HepG2 (cell line): Measurements from ENCODE around the gene CPB2. TPM values are rescaled to one million over a fixed set of nuclear protein-coding genes. Genes with fewer than 3 reads are reported as not detected.

Experiments
- ATAC-seq: fragments of 200-7000 bp; cut with Tn5 transposase; 3 replicates; pipeline ENCODE4 v1.9.1; 2020; ENCODE audit warnings: mild to moderate bottlenecking, moderate library complexity
- BruUV-seq: library from RNA; stranded (reverse); fragments of 400-500 nt; replicated peaks from 2 replicates; lab custom pipeline; 2021; lab: Mats Ljungman, UMichigan
- CTCF ChIA-PET: fragments of 300-600 bp; formaldehyde crosslinking; extraction: SDS; loops from one replicate; lab custom pipeline; 2021; ENCODE audit warnings: low total read pairs, inconsistent platforms, low intra/inter-chr PET ratio; lab: Yijun Ruan, JAX
- POLR2A ChIA-PET: fragments of 350-600 bp; sonication (Branson Sonifier 250); formaldehyde crosslinking; loops from one replicate; lab custom pipeline; 2020; ENCODE audit warnings: antibody characterized with exemption, inconsistent platforms; lab: Yijun Ruan, JAX
- DNase-seq: peaks from one replicate; pipeline ENCODE4 v3.0.0-alpha.2; 2015; ENCODE audit warnings: low spot score
- FAIRE-seq: peaks from 3 replicates; lab custom pipeline; 2011; peaks lifted over from hg19 to GRCh38; lab: Jason Lieb, UNC
- H2AFZ ChIP-seq: one replicate; pipeline ENCODE4 v1.6.1; 2011; ENCODE audit warnings: low read length, inconsistent platforms
- H3K27ac ChIP-seq: fragments of 300-600 bp; 3 replicates; pipeline ENCODE4 v1.8.0; 2011; ENCODE audit warnings: mixed run types, mild to moderate bottlenecking, mixed read lengths, low read length, inconsistent platforms; ENCODE audit not compliant: insufficient read depth; ENCODE audit errors: extremely low read length
- H3K27me3 ChIP-seq, 2 experiments: fragments of 200-600 bp in 1 of 2; 2 replicates in 1 of 2; 3 replicates in 1 of 2; pipeline versions ENCODE4 v1.6.0 to v1.8.0; 2011; ENCODE audit warnings: low read length in 2 of 2, mild to moderate bottlenecking in 2 of 2, moderate library complexity in 2 of 2, inconsistent platforms in 1 of 2; ENCODE audit not compliant: insufficient read depth in 2 of 2, control insufficient read depth in 1 of 2
- H3K36me3 ChIP-seq, 2 experiments: fragments of 200-600 bp in 1 of 2; replicated peaks in 1 of 2; 2 replicates in 1 of 2; 3 replicates in 1 of 2; pipeline versions ENCODE4 v1.5.1 to v1.8.0; 2011; ENCODE audit warnings: low read length in 2 of 2, inconsistent platforms in 1 of 2; ENCODE audit not compliant: insufficient read depth in 2 of 2, control insufficient read depth in 1 of 2
- H3K4me1 ChIP-seq: 2 replicates; pipeline ENCODE4 v1.5.1; 2012; ENCODE audit warnings: low read length, inconsistent platforms; ENCODE audit not compliant: insufficient read depth
- H3K4me2 ChIP-seq: 2 replicates; pipeline ENCODE4 v1.6.0; 2011; ENCODE audit warnings: low read depth, low read length, inconsistent platforms
- H3K4me3 ChIP-seq, 3 experiments: fragments of 200-600 bp in 1 of 3; sonication (generic), shearing (Covaris generic) in 1 of 3; replicated peaks in 1 of 3; 2 replicates each; pipeline ENCODE4 v1.5.1; 2011 to 2016; ENCODE audit warnings: low read length in 3 of 3, inconsistent platforms in 2 of 3, low read depth in 2 of 3, mild to moderate bottlenecking in 2 of 3, control low read depth in 1 of 3, mixed read lengths in 1 of 3; ENCODE audit not compliant: insufficient read depth in 1 of 3
- H3K79me2 ChIP-seq: one replicate; pipeline ENCODE4 v1.6.1; 2011; ENCODE audit warnings: low read length, inconsistent platforms; ENCODE audit not compliant: insufficient read depth
- H3K9ac ChIP-seq: 2 replicates; pipeline ENCODE4 v1.6.0; 2011; ENCODE audit warnings: mild to moderate bottlenecking, low read depth, low read length, inconsistent platforms; ENCODE audit not compliant: insufficient read depth
- H3K9me3 ChIP-seq: 2 replicates; pipeline ENCODE4 v1.5.1; 2012; ENCODE audit warnings: mild to moderate bottlenecking, low read length
- H4K20me1 ChIP-seq: 2 replicates; pipeline ENCODE4 v1.6.0; 2011; ENCODE audit warnings: inconsistent platforms, mild to moderate bottlenecking, low read length, moderate library complexity; ENCODE audit not compliant: insufficient read depth
- JARID2 ChIP-seq: sonication (generic); formaldehyde crosslinking; IDR thresholded peaks from 2 replicates; pipeline ENCODE4 v1.8.1; 2023; ENCODE audit warnings: missing genetic modification reagents, inconsistent platforms; ENCODE audit not compliant: insufficient replicate concordance
- MZF1 ChIP-seq: sonication (generic); formaldehyde crosslinking; IDR thresholded peaks from 2 replicates; pipeline ENCODE4 v1.8.1; 2023; ENCODE audit warnings: mild to moderate bottlenecking, missing genetic modification reagents, borderline replicate concordance
- PHF8 ChIP-seq: sonication (generic); formaldehyde crosslinking; IDR thresholded peaks from 2 replicates; pipeline ENCODE4 v1.5.0; 2020; ENCODE audit warnings: missing genetic modification reagents
- PRPF4 ChIP-seq: fragments of 200-400 bp; formaldehyde crosslinking; IDR thresholded peaks from 2 replicates; pipeline ENCODE4 v1.6.1; 2016; ENCODE audit warnings: low read length, low read depth; ENCODE audit not compliant: poor library complexity, severe bottlenecking
- TBL1XR1 ChIP-seq: fragments of 150-350 bp; IDR thresholded peaks from 2 replicates; pipeline ENCODE4 v1.6.1; 2014; ENCODE audit warnings: borderline replicate concordance, low read length; ENCODE audit not compliant: partially characterized antibody
- WIZ ChIP-seq: sonication (generic); formaldehyde crosslinking; IDR thresholded peaks from 2 replicates; pipeline ENCODE4 v1.5.1; 2020; ENCODE audit warnings: mild to moderate bottlenecking, missing genetic modification reagents
- ZNF224 ChIP-seq: sonication (generic); formaldehyde crosslinking; IDR thresholded peaks from 2 replicates; pipeline ENCODE4 v1.5.0; 2020; ENCODE audit warnings: mild to moderate bottlenecking, missing genetic modification reagents
- ZNF772 ChIP-seq: sonication (generic); formaldehyde crosslinking; IDR thresholded peaks from 2 replicates; pipeline ENCODE4 v1.5.0; 2020; ENCODE audit warnings: mild to moderate bottlenecking, missing genetic modification reagents
- ZNF790 ChIP-seq: sonication (generic); formaldehyde crosslinking; IDR thresholded peaks from 2 replicates; pipeline ENCODE4 v1.8.0; 2022; ENCODE audit warnings: missing genetic modification reagents, mild to moderate bottlenecking, borderline replicate concordance
- WGBS: methylation state at CpG from one replicate; pipeline ENCODE4 v1.1.6; 2017; ENCODE audit warnings: low lambda C conversion rate; 5-methylcytosine and 5-hydroxymethylcytosine counted together
- in situ Hi-C: cut with HindIII; loops from 2 replicates; pipeline ENCODE4 v1.10.0; 2017; ENCODE audit warnings: low pct_unique_long_range_greater_than_20kb; ENCODE audit not compliant: extremely low pct_ligation_motif_present
- intact Hi-C: fragments of 100-400 bp; cut with micrococcal nuclease; formaldehyde crosslinking; loops from one replicate; pipeline ENCODE4 v1.10.0; 2022; ENCODE audit not compliant: unreplicated experiment
- polyA plus RNA-seq, 8 experiments: library from polyadenylated mRNA; depleted of rRNA in 3 of 8; stranded (reverse) in 7 of 8; unstranded in 1 of 8; fragments of >200 nt; fragmentation: Illumina TruSeq in 4 of 8; extraction: Trizol in 4 of 8; gene quantifications; 2 replicates each; pipeline versions ENCODE4 v1.2.1 to v1.2.3, GENCODE V29; 2011 to 2016; ENCODE audit warnings: low read depth in 4 of 8, missing spikeins in 1 of 8, mixed read lengths in 1 of 8; ENCODE audit not compliant: insufficient read depth in 1 of 8
- total RNA-seq, 5 experiments: library from RNA; depleted of rRNA; stranded (reverse); fragments of >200 nt; fragmentation: Illumina TruSeq; extraction: Trizol; gene quantifications; 2 replicates each; pipeline ENCODE4 v1.2.3, GENCODE V29; 2016; ENCODE audit warnings: low read depth in 1 of 5
- TF ChIP-seq, protein P1 (sequence below): IDR thresholded peaks from 2 replicates; pipeline ENCODE4 v1.6.1; 2016; ENCODE audit warnings: low read depth
- TF ChIP-seq, protein P2 (sequence below): sonication (generic); formaldehyde crosslinking; conservative IDR thresholded peaks from 2 replicates; pipeline ENCODE4 v1.4.0; 2020; ENCODE audit warnings: missing genetic modification reagents
- TF ChIP-seq, protein P3 (sequence below): IDR thresholded peaks from 2 replicates; pipeline ENCODE4 v1.6.1; 2016; ENCODE audit warnings: mild to moderate bottlenecking, missing biosample characterization, missing genetic modification reagents

The CPB2 gene
- total and polyA plus RNA-seq, 2 of the 13 experiments (the other 11 are each of a cell fraction or from before 2014, with no cell fraction given): 125 to 140 TPM

DNA sequence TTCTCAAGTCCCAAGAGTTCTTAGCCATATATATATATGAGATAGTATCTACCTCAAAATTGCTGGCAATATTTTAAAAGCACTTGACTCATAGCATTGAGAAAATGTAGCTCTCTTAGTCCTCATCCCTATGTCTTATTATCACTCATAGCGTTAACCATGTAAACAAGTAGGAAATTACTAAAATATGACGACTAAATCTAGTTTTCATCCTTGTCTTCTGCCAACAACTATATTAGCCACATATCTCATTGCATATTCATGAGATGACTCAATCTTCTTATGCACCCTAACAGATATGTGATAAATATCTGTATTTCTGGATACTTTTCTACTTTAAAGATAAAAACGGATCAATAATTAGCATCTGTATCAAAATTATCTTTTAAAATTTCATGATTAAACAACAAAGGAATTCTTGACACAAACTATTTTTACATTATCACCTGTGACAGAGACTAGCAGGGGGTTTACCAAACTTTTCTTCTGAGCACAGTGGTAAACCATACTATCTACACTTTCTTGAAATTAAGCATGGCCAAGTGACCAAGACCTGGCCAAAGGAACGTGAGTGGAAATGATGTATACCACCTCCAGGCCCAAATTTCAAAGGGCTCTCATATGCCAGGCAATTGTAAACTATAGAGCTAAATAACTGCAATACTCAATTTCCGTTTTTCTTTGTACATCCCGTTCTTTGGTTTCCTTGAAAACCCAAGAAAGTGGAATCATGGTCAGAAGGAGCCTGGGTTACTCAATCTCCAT is 98.0 kb downstream of the CPB2 start:
- no peak for ATAC-seq
- in situ Hi-C loops: no loop called here
- H3K9ac ChIP-seq: no peak overlapping the region
- no peak overlapping the region for H3K27ac ChIP-seq
- no peak overlapping the region for H3K4me2 ChIP-seq
- no peak overlapping the region for H3K4me3 ChIP-seq
- FAIRE-seq: no peak
- 95% methylated on average over 6 of the region's 6 CpGs for WGBS
- ChIA-PET CTCF (no interaction called here), POLR2A (no interaction called here)
- H3K4me1 ChIP-seq: no peaks in the 10 kb centered on the region
- no peaks in the 10 kb centered on the region for H3K27me3 ChIP-seq
- H3K79me2 ChIP-seq: no peaks in the 10 kb centered on the region
- no peaks in the 10 kb centered on the region for H4K20me1 ChIP-seq
- no peak for TF ChIP-seq PHF8
- TF ChIP-seq ZNF790 (CRISPR knock-in tag): no peak
- TF ChIP-seq, protein P1, sequence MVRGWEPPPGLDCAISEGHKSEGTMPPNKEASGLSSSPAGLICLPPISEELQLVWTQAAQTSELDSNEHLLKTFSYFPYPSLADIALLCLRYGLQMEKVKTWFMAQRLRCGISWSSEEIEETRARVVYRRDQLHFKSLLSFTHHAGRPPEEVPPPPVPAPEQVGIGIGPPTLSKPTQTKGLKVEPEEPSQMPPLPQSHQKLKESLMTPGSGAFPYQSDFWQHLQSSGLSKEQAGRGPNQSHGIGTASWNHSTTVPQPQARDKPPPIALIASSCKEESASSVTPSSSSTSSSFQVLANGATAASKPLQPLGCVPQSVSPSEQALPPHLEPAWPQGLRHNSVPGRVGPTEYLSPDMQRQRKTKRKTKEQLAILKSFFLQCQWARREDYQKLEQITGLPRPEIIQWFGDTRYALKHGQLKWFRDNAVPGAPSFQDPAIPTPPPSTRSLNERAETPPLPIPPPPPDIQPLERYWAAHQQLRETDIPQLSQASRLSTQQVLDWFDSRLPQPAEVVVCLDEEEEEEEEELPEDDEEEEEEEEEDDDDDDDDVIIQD (CRISPR knock-in tag): no peak
- TF ChIP-seq TBL1XR1: no peak
- no TSS peak for BruUV-seq
- no peaks in the 10 kb centered on the region for H3K9me3 ChIP-seq
- H3K36me3 ChIP-seq: peaks cover 6 to 32% of the 10 kb centered on the region in 2 experiments; a peak in 4 of 5 replicates
- DNase-seq: no peak
- intact Hi-C loops: no loop called here
- H2AFZ ChIP-seq: no peak overlapping the region

DNA sequence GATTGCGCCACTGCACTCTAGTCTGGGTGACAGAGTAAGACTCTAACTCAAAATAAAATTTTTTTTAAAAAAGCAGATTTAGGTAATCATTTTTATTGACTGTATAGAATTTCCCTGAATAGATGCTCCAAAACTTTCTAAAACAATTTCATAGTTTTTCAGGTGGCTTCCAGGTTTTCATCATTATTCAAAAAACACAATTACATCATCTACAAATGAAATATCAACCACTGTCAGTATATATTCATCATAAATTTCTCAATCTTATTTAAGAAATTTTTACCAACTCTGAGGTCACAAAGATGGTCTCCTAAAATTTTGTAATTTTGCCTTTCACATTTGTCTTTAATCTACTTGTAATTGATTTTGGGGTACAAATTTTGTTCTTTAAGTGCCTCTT is 100.3 kb downstream of the CPB2 start:
- H3K4me1 ChIP-seq: no peaks in the 10 kb centered on the region
- ATAC-seq (no peak), DNase-seq (no peak), FAIRE-seq (no peak)
- in situ Hi-C loops: no loop called here
- no peaks in the 10 kb centered on the region for H3K27me3 ChIP-seq
- H3K9ac ChIP-seq: no peak overlapping the region
- intact Hi-C loops: no loop called here
- H3K27ac ChIP-seq: no peak overlapping the region
- peaks cover 13 to 39% of the 10 kb centered on the region in 2 experiments for H3K36me3 ChIP-seq
- CTCF ChIA-PET: no interaction called here
- WGBS: 100% methylated on average over 1 of the region's 1 CpG
- no peaks in the 10 kb centered on the region for H3K9me3 ChIP-seq
- no peak overlapping the region for H3K4me2 ChIP-seq
- POLR2A ChIA-PET: no interaction called here
- no peak overlapping the region for H2AFZ ChIP-seq
- no peaks in the 10 kb centered on the region for H4K20me1 ChIP-seq
- no TSS peak for BruUV-seq
- H3K4me3 ChIP-seq: no peak overlapping the region
- H3K79me2 ChIP-seq: no peaks in the 10 kb centered on the region
- no peak for TF ChIP-seq ZNF772
- no peak for TF ChIP-seq PRPF4
- no peak for TF ChIP-seq MZF1 (CRISPR knock-in tag)
- TF ChIP-seq WIZ: no peak
- TF ChIP-seq, protein P2, sequence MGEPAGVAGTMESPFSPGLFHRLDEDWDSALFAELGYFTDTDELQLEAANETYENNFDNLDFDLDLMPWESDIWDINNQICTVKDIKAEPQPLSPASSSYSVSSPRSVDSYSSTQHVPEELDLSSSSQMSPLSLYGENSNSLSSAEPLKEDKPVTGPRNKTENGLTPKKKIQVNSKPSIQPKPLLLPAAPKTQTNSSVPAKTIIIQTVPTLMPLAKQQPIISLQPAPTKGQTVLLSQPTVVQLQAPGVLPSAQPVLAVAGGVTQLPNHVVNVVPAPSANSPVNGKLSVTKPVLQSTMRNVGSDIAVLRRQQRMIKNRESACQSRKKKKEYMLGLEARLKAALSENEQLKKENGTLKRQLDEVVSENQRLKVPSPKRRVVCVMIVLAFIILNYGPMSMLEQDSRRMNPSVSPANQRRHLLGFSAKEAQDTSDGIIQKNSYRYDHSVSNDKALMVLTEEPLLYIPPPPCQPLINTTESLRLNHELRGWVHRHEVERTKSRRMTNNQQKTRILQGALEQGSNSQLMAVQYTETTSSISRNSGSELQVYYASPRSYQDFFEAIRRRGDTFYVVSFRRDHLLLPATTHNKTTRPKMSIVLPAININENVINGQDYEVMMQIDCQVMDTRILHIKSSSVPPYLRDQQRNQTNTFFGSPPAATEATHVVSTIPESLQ (CRISPR knock-in tag): no peak
- TF ChIP-seq, protein P3, sequence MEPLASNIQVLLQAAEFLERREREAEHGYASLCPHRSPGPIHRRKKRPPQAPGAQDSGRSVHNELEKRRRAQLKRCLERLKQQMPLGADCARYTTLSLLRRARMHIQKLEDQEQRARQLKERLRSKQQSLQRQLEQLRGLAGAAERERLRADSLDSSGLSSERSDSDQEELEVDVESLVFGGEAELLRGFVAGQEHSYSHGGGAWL (CRISPR knock-in tag): no peak
- no peak for TF ChIP-seq JARID2 (CRISPR knock-in tag)
- no peak for TF ChIP-seq ZNF224 (CRISPR knock-in tag)
